HFF-Myc (cell line): ENCODE measurements around the gene PIK3R5.
A peak's percentile ranks its signal among the peaks of the same experiment; 100 is the strongest.
"Not testable (repeated sequence)": the region's sequence is repeated elsewhere in the genome, so short reads cannot be mapped to it uniquely, and the experiment has no call there.

Experiments
- DNase-seq: peaks from one replicate; pipeline ENCODE4 v3.0.0-alpha.2; 2011; ENCODE audit warnings: low read depth; ENCODE audit errors: extremely low read depth
- H3K4me3 ChIP-seq: replicated peaks from 2 replicates; pipeline ENCODE4 v1.5.1; 2011; ENCODE audit warnings: low read depth, mild to moderate bottlenecking, control low read depth, low read length
- CTCF ChIP-seq: IDR thresholded peaks from 2 replicates; pipeline ENCODE4 v1.5.1; 2012; ENCODE audit warnings: mild to moderate bottlenecking, low read depth, low read length, control low read depth; ENCODE audit errors: missing control alignments

Gene PIK3R5

DNA sequence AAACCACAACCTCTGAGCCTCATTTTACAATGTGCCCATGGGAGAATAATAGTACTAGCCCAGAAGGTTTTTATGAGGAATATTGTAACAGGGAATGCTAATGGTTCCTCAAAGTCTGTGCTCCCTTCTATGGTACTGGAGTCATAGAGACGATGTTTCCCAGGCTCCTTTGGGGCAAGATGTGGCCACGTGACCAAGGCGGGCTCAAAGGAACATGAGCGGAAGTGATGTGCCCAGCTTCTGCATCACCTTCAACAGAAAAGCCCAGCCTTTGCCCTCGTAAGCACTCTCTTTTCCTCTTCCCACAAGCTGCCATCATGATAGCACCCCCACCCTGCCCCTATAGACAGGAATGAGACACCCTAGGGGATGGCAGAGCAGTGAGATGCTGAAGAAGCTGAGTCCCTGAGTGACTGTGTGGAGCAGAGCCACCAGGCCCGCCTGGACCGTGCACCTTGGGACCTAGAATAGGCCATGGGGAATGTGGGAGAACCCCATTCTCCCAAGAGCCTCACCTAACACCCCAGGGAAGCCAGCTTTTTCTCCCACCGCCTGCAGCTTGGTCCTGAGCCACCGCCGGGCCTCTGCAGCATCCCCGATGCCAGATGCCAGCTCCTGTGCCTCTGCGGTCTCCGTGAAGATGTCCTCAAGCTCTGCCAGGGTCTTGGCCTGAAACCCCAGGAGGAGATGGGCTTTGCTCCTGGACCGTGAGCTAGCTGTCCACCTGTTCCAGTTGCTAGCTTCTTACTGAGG is 75.9 kb downstream of the PIK3R5 start:
- no peak for TF ChIP-seq CTCF
- no peak for DNase-seq
- H3K4me3 ChIP-seq = no peak overlapping the region

- no peak for TF ChIP-seq CTCF
- no peak for DNase-seq
- no peak overlapping the region for H3K4me3 ChIP-seq
These were observed 76.7 kb downstream of the PIK3R5 start for GRCh38 chr17:8888704-8889302.

- TF ChIP-seq CTCF = peak; percentile 51
- no peak overlapping the region for H3K4me3 ChIP-seq
- DNase-seq = peak; percentile 17
These were observed 77.4 kb downstream of the PIK3R5 start for GRCh38 chr17:8887834-8888703.

GRCh38 chr17:8887301-8887700 is 78.2 kb downstream of the PIK3R5 start:
- H3K4me3 ChIP-seq = no peak overlapping the region
- no peak for DNase-seq
- TF ChIP-seq CTCF = no peak

- DNase-seq = no peak
- no peak for TF ChIP-seq CTCF
- no peak overlapping the region for H3K4me3 ChIP-seq
These were observed 79.4 kb downstream of the PIK3R5 start for GRCh38 chr17:8885967-8886684.

GRCh38 chr17:8885163-8885966 is 80.1 kb downstream of the PIK3R5 start:
- not testable (repeated sequence) for DNase-seq, H3K4me3 ChIP-seq
